G401 (cell line): ENCODE results near the gene ZSCAN20. TPM values are rescaled to one million over a fixed set of nuclear protein-coding genes. Genes with fewer than 3 reads are reported as not detected.

Source experiments
- DNase-seq: peaks from one replicate; pipeline ENCODE4 v3.0.0-alpha.2; 2015; ENCODE audit warnings: low spot score
- in situ Hi-C: cut with HindIII; loops from 2 replicates; pipeline ENCODE4 v1.10.0; 2016; ENCODE audit warnings: low sequenced_read_pairs, mixed read lengths
- total RNA-seq: library from RNA; depleted of rRNA; stranded (reverse); fragments of >200 nt; shearing (Covaris generic); gene quantifications from 2 replicates; pipeline ENCODE4 v1.2.3, GENCODE V29; 2014

ZSCAN20 gene
- total RNA-seq, 1 experiment from 2014 or later = 5.8 TPM

- no peak for DNase-seq
- in situ Hi-C loops = no loop called here
Measured at GRCh38 chr1:33442141-33442540, 30.3 kb upstream of the ZSCAN20 start.

GRCh38 chr1:33443080-33443704 lies 29.3 kb upstream of the ZSCAN20 start:
- no peak for DNase-seq
- in situ Hi-C loops = no loop called here

GRCh38 chr1:33443705-33444180 lies 28.7 kb upstream of the ZSCAN20 start:
- DNase-seq = no peak
- in situ Hi-C loops = no loop called here

GRCh38 chr1:33445108-33445507 lies 27.3 kb upstream of the ZSCAN20 start:
- no peak for DNase-seq
- in situ Hi-C loops = no loop called here

- in situ Hi-C loops = no loop called here
- no peak for DNase-seq
Measured at GRCh38 chr1:33446590-33446989, 25.9 kb upstream of the ZSCAN20 start.

GRCh38 chr1:33454646-33455282 lies 17.7 kb upstream of the ZSCAN20 start:
- no peak for DNase-seq
- in situ Hi-C loops = no loop called here

GRCh38 chr1:33455539-33456501 lies 16.6 kb upstream of the ZSCAN20 start:
- DNase-seq = peak; percentile 87
- in situ Hi-C loops = no loop called here

- in situ Hi-C loops = no loop called here
- DNase-seq = no peak
Measured at GRCh38 chr1:33456502-33456886, 16.0 kb upstream of the ZSCAN20 start.

- DNase-seq = no peak
- in situ Hi-C loops = no loop called here
Measured at GRCh38 chr1:33459691-33460090, 12.8 kb upstream of the ZSCAN20 start.

- no peak for DNase-seq
- in situ Hi-C loops = no loop called here
Measured at GRCh38 chr1:33460144-33460543, 12.3 kb upstream of the ZSCAN20 start.

- in situ Hi-C loops = no loop called here
- DNase-seq = peak; percentile 5
Measured at GRCh38 chr1:33460947-33461629, 11.4 kb upstream of the ZSCAN20 start.

- in situ Hi-C loops = no loop called here
- DNase-seq = no peak
Measured at GRCh38 chr1:33462405-33463164, 9.9 kb upstream of the ZSCAN20 start.

- in situ Hi-C loops = no loop called here
Measured at GRCh38 chr1:33464552-33464951, 7.9 kb upstream of the ZSCAN20 start.

GRCh38 chr1:33465316-33465715 lies 7.1 kb upstream of the ZSCAN20 start:
- no peak for DNase-seq
- in situ Hi-C loops = no loop called here

More at GRCh38 chr1:33464552-33464951, 7.9 kb upstream of the ZSCAN20 start:
- DNase-seq = no peak

GRCh38 chr1:33466159-33466558 lies 6.3 kb upstream of the ZSCAN20 start:
- DNase-seq = peak; percentile 41
- in situ Hi-C loops = no loop called here

- DNase-seq = peak; percentile 30
- in situ Hi-C loops = no loop called here
Measured at GRCh38 chr1:33468011-33468410, 4.4 kb upstream of the ZSCAN20 start.

- DNase-seq = peak; percentile 8
- in situ Hi-C loops = no loop called here
Measured at GRCh38 chr1:33468531-33468930, 3.9 kb upstream of the ZSCAN20 start.

GRCh38 chr1:33468967-33469366 lies 3.5 kb upstream of the ZSCAN20 start:
- no peak for DNase-seq
- in situ Hi-C loops = no loop called here

GRCh38 chr1:33469691-33470090 lies 2.8 kb upstream of the ZSCAN20 start:
- DNase-seq = no peak
- in situ Hi-C loops = no loop called here
